ENCODE measurements around the gene NR1I3.
"Not testable (repeated sequence)": the region's sequence is repeated elsewhere in the genome, so short reads cannot be mapped to it uniquely, and the experiment has no call there.

NR1I3 gene

DNA sequence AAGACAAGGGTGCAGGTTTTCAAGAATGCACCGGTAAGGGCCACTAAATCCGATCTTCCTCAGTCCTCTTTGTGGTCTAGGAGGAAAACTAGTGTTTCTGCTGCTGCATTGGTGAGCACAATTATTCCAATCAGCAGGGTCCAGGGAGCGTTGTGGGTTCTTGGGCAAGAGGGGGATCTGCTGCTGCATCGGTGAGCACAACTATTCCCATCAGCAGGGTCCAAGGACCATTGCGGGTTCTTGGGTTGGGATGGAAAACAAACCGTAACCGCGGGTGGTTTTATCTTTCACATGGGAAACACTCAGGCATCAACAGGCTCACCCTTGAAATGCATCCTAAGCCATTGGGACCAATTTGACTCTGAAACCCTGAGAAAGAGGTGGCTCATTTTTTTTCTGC, 13.6 kb upstream of the NR1I3 start:
- no peak for FAIRE-seq

DNA sequence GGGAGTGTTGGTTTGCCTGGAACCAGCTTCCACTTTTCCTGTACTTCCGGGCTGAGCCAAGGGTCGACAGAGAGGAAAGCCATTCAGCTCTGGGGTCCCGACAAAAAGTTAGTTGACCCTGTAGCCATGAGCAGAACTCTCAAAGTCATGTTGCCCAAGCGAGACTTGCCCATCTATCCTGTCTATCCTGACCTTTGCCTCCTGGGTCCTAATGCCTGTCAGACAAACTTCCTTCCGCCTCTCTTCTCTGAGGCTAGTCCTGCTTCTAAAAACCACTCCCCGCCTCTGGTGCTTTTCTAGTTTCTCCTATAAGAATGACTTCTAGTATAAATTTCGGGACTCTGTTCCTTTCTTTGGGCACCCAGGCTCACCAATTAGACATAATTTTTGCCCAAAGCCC, 12.8 kb upstream of the NR1I3 start:
- DNase-seq (ENCODE audit: insufficient read length, low spot score) (no peak), FAIRE-seq (no peak)

More for the DNA sequence above, 13.6 kb upstream of the NR1I3 start:
- DNase-seq (ENCODE audit: insufficient read length, low spot score), result no peak

DNA sequence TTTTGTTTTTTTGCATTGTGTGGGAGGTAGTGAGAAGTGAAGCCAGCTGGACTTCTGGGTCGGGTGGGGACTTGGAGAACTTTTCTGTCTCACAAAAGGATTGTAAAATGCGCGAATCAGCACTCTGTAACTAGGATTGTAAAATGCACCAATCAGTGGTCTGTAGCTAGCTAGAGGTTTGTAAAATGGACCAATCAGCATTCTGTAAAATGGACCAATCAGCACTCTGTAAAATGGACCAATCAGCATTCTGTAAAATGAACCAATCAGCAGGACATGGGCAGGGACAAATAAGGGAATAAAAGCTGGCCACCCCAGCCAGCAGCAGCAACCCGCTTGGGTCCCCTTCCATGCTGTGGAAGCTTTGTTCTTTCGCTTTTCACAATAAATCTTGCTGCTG, 12.1 kb upstream of the NR1I3 start:
- not testable (repeated sequence) for DNase-seq (ENCODE audit: insufficient read length, low spot score); FAIRE-seq

DNA sequence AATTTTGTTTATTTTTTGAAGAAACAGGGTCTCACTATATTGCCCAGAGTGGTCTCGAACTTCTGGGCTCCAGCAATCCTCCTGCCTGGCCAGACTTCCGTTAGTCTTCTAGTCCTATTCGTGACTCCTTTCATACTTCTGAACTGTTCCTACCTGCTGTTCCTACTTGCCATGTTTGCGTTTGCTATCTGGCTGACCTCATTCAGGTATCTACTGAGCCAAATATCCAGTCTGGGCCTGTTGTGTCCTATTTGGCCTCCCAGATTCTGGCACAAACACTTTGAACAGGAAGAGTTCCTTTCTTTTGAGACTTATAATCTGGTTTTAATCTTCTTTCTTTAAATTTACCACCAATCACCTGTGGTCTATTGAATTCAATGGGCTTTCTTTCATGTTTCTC, 6.9 kb upstream of the NR1I3 start:
- FAIRE-seq (no peak), DNase-seq (ENCODE audit: insufficient read length, low spot score) (no peak)

DNA sequence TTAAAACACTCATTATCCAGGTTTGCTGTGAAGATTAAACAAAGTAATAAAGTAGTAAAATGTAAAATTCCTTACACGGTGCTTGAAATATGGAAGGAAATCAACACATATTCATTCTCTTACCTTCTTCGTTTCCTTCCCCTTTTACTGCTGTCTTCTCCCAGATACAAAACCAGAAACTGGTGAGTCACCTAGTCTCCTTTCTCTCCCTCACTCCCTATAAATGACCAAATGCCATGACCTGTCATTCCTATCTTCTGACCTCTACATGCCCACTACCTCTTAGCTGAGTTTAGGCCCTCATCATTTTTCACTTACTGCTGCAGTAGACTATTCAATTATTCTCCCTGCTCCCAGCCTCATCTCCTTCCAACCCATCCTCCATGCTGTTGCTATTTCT, 4.3 kb upstream of the NR1I3 start:
- FAIRE-seq (no peak), DNase-seq (ENCODE audit: insufficient read length, low spot score) (no peak)

DNA sequence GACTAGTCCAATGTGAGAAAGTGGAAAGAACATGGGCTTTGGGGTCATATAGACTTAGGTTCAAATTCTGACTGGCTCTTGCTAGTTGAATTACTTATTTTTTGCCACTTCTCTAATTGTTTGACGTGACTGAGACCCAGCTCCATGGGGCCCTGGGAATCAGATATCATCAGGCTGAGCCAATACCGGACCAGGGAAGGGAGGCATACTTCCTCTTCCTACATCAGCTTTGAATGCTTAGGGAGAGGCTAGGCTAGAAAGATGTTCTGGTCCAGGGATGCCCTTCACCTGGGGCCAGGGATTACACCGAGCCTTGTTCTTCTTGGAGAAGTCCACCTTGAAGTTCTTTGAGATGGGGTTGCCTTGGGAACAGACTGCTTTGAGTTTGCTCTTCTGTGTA, 3.7 kb upstream of the NR1I3 start:
- FAIRE-seq, result no peak
- no peak for DNase-seq (ENCODE audit: insufficient read length, low spot score)

DNA sequence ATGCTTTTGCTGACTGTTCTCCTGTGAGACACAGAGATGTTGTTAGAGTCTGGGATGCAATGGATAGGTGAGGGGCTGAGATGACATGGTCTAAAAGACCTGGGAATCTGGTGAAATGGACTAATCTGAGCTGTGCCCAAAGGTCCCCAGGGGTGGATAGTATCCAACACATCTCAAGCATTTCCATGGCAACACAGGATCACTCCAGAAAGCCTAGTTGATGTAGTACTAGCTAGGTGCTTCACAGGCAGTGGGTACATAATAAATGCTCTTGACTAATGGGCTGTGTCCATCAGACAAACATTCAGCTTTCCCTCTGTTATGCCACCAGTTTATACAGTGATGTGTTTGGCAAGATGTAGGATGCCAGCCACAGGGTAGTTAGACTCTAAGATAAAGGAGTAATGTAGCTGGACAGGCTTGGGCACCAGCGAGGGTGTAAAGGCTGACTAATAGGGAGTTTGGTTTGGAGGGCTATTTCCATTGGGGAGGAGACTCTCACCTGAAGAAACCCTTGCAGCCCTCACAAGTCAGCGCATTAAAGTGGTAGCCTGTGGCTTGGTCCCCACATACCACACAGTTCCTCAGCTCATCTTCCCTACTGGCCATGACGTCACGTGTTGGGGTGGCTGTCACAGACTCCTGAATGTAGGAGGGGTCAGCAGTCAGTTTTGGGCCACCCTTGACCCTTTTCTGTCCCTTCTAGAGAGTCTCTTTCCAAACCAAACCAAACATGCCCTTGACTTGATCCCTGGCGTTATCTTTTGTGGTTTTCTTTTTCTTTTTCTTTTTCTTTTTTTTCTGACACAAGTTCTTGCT, 1.8 kb downstream of the NR1I3 start:
- FAIRE-seq (no peak), DNase-seq (ENCODE audit: insufficient read length, low spot score) (no peak)

DNA sequence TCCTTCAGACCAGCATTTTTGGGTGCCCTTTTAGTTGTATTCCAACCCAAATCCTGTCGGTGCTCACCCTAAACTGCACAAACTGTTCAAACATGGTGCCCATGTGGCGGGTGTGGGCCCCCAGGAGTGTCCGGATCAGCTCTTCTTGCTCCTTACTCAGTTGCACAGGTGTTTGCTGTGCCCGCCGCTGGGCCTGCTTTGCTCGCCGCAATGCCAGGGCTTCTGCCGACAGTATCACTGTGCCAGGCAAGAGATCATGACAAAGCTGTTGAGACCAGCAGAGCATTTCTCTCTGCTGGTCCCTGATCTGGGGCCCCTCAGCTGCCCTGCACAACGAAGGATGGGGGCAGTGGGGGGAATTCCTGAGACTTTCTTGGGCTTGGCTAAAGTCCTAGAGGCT, 4.9 kb downstream of the NR1I3 start:
- DNase-seq (ENCODE audit: insufficient read length, low spot score), result no peak
- FAIRE-seq, result no peak

DNA sequence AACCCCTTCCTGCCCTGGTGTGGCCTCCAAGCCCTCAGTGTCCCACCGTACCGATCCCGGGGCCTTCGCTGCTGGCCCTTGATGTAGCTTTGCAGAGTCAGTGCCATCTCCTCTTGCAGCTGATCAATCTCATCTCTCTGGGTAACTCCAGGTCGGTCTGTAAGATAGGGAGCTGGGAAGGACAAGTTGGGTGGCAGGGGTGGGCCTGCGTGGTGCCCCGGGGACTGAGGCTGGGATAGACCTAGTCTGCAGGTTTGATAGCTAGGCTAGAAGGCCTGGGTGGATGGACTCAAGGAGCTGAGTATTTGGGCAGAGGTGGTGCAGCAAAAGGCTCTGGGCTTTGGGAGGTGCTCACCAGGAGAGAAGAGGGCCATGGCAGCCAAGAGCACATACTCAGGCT, 7.2 kb downstream of the NR1I3 start:
- FAIRE-seq (no peak), DNase-seq (ENCODE audit: insufficient read length, low spot score) (no peak)

DNA sequence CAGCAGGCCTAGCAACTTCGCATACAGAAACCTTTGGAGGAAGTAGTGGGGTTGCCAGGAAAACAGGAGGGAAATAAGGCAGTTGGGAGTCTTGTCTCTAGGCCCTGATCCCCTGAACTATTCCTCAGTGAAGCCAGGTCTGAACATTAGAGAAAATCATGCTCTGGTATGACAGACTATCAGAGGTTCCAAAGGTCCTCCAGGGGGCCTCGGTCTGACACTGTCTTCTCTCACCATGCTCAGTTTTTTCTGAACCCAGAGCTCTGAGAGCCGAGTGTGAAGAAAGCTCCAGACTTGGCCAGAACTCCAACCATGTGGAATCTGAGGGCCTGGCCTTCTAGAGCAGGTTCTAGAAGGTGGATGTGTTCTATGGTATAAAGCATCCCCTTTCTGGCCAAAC, 8.1 kb downstream of the NR1I3 start:
- FAIRE-seq (no peak), DNase-seq (ENCODE audit: insufficient read length, low spot score) (no peak)

DNA sequence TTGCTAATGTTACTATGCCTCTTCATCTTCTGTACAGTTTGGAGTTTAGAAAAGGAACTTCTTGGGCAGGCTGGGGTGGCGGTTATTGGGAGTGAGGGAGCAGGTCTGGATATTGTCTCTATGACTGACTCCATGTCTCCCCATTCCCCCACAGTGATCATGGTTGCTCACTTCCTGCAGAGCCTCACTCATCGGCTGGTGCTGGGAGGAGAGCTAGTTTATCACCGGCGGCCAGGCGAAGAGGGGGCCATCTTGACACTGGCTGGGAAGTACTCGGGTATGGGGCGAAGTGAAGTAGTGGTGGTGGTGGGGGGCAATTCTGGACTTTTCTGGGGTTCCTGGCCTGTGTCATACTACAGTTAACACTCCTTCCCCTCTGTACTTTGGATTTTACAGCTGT, 10.0 kb downstream of the NR1I3 start:
- FAIRE-seq (no peak), DNase-seq (ENCODE audit: insufficient read length, low spot score) (no peak)

DNA sequence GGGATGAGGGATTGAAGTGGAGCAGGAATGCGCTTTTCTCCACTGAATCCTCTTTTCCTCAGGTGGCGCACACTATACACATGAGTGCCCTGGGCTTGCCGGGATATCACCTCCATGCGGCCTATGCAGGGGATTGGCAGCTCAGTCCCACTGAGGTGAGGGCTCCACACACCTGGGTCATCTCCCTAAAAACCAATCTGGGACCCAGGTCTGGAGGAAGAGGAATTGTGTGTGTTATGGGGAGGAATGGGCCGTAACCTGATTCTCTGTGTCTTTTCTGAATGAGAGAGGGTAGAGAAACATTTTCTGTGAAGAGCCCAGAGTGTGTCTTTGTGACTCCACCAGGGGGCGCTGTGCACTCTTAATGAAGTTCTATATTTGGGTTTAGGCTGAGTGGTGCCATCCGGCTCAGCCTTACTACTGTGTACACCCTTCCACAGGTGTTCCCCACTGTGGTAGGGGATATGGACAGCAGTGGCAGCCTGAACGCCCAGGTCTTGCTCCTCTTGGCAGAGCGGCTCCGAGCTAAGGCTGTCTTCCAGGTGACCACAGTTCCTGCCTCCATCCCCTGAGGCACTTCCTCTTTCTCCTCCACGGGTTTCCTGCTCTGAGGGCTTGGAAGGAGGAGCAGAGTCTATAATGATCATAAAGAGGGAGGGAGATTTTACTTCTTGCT, 10.7 kb downstream of the NR1I3 start:
- peak; percentile 67 for DNase-seq (ENCODE audit: insufficient read length, low spot score)
- peak; percentile 88 for FAIRE-seq

DNA sequence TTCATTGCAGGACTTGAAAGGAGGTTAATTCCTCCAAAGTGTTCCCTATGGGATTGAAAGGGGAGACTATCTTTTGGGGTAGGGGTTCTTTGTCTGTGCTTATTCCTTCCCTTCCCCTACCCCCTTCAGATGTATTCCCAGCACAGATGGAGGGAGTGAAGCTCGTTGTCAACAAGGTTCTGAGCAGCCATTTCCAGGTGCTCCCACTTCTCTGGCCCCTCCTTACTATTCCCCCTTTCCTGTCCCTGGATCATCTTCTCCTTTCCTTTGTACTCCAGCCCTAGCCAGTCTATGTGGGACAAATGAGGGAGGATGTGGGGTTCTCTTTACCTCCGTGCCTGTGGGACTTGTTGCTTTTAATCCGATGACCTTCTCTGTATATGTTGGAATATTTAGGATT, 11.2 kb downstream of the NR1I3 start:
- DNase-seq (ENCODE audit: insufficient read length, low spot score), result no peak
- FAIRE-seq, result no peak

DNA sequence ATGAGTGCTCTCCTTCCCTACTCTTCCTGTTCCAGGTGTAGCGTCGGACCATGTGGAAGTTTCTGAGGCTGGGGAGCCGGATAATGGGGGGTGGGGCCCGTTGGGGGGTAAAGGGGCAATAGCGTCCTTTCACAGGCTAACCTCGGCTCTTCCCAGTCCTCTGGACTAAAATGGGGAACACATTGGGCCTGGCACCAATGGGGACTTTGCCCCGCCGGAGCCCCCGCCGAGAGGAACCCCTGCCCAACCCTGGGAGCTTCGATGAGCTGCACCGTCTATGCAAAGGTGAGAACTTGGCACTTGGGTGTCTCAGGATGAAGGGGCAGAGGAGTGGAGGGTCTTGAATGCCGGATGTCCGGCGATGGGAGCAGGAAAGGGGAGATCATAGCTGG, 11.7 kb downstream of the NR1I3 start:
- no peak for FAIRE-seq

DNA sequence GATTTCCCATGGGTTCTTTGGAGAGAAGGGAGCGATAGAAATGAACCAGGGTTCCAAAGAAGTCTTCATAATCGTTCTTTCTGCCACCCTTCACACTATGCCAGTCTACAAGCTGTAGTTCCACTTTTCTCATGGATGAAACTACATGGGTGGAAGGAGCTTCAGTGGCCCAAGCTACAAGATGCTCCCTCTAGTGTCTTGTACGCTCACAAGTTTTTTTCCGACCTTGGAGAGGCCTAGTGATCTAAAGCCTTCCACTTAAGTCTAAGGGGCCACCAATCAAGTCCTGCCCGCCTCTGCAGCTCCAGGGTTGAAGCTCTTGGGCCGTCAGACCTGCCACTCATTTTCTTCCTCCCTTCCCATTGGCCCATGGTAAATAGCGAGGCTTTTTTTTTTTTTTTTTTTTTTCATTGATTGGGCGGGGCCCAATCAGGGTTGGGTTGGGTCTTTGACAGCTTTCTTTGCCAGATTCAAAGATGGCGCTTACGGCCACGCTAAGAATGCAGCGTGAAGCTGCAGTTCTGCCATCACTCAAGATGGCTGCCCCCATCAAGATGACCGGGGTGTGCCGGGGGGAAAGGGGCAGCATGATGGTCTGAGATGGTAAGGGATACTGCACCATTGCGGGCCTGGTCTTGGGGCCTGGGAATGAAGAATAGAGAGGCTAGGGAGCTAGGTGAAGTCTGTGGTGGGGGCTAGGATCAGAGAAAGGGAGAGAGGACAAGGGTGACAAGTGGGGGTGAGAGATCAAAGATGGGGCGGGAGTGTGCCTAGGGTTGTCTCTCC, 12.3 kb downstream of the NR1I3 start, which contains the start of gene TOMM40L:
Gene TOMM40L (plus strand): TSS at position 527 of the 786 bp plus-strand sequence. CDS start 430 bp downstream, outside the sequence.
- DNase-seq (ENCODE audit: insufficient read length, low spot score) (peak; percentile 84), FAIRE-seq (peak; percentile 91)

More for the DNA sequence above, 11.7 kb downstream of the NR1I3 start:
- no peak for DNase-seq (ENCODE audit: insufficient read length, low spot score)

DNA sequence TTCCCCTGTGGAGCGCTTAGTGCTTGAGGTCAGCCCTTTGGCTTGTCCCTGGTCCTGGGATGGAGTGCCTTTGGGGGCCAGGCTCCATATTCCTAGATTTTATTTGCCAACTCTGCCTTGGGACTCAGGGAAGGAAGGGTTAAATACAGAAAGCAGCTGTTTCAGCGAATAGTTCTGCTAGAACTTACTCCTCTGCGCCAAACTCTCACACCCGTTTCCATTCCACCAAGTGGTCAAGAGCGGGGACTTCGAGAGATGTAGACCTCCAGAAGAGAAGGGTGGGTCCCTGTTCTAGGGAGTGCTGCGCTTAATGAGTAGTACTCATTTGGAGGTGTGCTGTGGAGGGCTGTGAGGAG, 12.8 kb downstream of the NR1I3 start:
- FAIRE-seq, result no peak
- no peak for DNase-seq (ENCODE audit: insufficient read length, low spot score)

DNA sequence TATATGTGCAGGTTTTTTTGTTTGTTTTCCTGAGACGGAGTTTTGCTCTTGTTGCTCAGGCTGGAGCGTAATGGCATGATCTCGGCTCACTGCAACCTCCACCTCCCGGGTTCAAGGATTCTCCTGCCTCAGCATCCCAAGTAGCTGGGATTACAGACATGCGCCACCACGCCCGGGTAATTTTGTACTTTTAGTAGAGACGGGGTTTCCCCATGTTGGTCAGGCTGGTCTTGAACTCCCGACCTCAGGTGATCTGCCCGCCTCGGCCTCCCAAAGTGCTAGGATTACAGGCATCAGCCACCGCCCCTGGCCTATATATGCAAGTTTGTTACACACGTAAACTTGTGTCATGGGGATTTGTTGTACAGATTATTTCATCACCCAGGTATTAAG, 13.3 kb downstream of the NR1I3 start:
- DNase-seq (ENCODE audit: insufficient read length, low spot score); FAIRE-seq: not testable (repeated sequence)

DNA sequence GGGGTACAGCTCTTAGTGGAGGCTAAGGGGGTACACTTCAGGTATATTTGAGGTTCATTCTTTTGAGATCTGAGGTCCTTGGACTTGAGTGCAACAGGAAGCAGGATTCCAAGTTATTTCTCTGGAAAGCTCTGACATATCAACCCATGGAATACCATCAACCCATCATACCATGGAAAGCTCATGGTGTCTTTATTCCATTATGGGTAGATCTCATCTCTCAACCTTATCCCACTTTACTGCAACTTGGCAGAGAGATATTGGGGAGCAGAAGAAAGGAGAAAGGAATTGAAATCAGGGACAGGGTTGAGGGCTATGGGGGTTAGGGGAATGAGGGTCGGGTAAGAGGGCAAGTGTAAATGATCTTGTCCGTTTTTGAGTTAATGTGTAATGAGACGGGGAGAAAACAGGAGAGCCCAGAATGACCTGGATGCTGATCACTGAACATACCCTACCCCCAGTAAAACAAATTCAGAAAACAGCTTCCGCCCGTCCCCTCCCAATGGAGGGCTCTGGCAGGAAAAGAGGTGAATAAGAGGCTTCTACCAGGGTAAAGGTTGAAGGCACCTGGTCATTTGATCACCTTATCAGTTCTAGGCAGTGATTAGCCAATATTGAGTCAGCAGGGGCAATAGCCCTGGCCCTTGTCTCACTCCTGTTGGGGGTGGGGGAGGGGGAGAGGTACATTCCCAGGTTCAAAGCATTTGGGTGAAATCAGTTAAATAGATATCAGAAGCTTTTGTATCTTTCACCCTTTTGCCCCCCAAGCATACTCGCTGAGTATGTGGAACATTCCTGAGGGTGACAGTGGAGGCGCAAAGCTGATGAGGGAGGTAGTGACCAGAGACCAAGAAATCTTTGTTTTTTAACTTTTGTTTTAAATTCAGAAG, 14.0 kb downstream of the NR1I3 start:
- FAIRE-seq, result no peak
- DNase-seq (ENCODE audit: insufficient read length, low spot score), result no peak

DNA sequence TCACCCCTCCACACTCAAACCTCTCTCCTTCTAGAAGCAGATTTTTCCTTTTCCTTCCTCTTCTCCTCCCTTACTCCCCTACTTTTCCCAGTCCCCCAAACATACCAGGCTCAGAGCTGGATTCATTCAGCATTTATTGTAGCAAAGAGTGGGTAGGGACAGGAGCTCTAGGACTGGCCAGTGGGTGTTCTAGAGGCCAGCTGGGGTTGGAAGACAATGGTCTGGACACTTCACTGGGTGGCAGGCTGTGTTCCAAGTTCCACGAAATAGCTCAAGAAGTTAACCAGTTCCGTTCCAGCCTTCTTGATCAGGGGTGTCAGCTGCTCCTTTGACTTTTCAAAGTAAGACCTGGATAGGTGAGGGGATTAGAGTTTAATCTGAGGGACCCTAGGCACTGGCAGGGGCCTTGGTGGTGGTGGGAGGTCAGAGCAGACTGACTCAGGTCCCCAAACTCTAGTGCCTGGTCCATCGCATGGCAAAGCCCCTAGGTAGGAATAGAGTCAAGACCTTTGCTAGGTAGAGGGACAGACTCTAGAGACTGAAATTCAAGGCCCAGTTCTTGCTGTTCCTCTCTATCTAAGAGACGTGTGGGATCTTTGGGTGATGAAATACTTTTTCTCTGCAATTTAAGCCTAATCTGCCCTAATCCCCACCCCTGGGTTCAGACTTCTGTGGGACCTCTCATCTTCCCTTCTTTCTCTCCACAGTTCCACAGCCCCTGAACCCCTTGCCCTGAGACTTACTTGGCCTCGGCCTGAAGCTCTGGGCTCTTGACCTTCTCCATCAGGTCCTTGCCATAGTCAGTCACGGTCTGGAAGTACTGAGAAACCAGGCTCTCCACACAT, 15.6 kb downstream of the NR1I3 start:
- DNase-seq (ENCODE audit: insufficient read length, low spot score), result no peak

DNA sequence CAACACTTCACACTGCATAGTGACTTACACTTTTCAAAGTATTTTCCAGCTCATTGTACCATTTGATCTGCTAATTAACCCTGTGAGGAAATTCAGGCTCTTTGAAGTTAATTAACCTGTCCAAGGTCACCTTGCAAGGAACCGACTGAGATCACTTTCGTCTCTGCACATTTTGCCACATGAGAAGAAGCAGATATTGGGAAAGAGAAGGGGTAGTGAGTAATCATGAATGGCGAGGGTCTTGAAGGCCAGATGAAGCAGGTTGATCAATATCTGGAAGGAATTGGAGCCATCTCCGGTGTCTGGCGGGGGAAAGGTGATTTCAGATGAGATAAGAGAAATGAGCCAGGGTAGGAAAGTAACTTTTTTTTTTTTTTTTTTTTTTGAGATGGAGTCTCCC, 18.0 kb downstream of the NR1I3 start:
- DNase-seq (ENCODE audit: insufficient read length, low spot score), result no peak
- no peak for FAIRE-seq

More for the DNA sequence above, 15.6 kb downstream of the NR1I3 start:
- FAIRE-seq, result no peak
